Panc1 (cell line): ENCODE data around the gene ELAVL4. TPM values are rescaled to one million over a fixed set of nuclear protein-coding genes. Genes with fewer than 3 reads are reported as not detected.
A peak's percentile ranks its signal among the peaks of the same experiment; 100 is the strongest.

Experiments
- ATAC-seq: fragments of 200-7000 bp; cut with Tn5 transposase; 2 replicates; pipeline ENCODE4 v1.9.1; 2020; ENCODE audit warnings: mild to moderate bottlenecking, moderate library complexity
- BruUV-seq: library from RNA; stranded (reverse); fragments of 400-500 nt; replicated peaks from 2 replicates; lab custom pipeline; 2021; lab: Mats Ljungman, UMichigan
- CTCF ChIA-PET: fragments of 300-600 bp; sonication (Branson Sonifier 250); formaldehyde crosslinking; loops from one replicate; lab custom pipeline; 2022; ENCODE audit warnings: antibody characterized with exemption; lab: Charles Lee
- POLR2A ChIA-PET: fragments of 300-600 bp; sonication (Branson Sonifier 250); formaldehyde crosslinking; loops from one replicate; lab custom pipeline; 2022; ENCODE audit warnings: antibody characterized with exemption; lab: Charles Lee
- DNase-seq: peaks from one replicate; pipeline ENCODE4 v3.0.0-alpha.2; 2010; ENCODE audit warnings: low read depth, low spot score
- H3K27ac ChIP-seq: 2 replicates; pipeline ENCODE4 v1.5.1; 2011; ENCODE audit warnings: mild to moderate bottlenecking, low read length, inconsistent platforms
- H3K27me3 ChIP-seq: fragments of 200-500 bp; sonication (Bioruptor generic); 2 replicates; pipeline ENCODE4 v1.6.0; 2014; ENCODE audit warnings: low read length, inconsistent platforms; ENCODE audit not compliant: control insufficient read depth, insufficient read depth
- H3K36me3 ChIP-seq: fragments of 200-500 bp; sonication (Bioruptor generic); 2 replicates; pipeline ENCODE4 v1.5.1; 2014; ENCODE audit warnings: inconsistent platforms, mild to moderate bottlenecking, low read length, moderate library complexity; ENCODE audit not compliant: control insufficient read depth, insufficient read depth
- H3K4me1 ChIP-seq: 2 replicates; pipeline ENCODE4 v1.5.1; 2011; ENCODE audit warnings: inconsistent platforms, mild to moderate bottlenecking, low read length, moderate library complexity; ENCODE audit not compliant: control insufficient read depth, insufficient read depth
- H3K4me3 ChIP-seq, 2 experiments: 2 replicates each; pipeline ENCODE4 v1.5.1; 2011 to 2012; ENCODE audit warnings: low read depth in 2 of 2, low read length in 2 of 2, mild to moderate bottlenecking in 2 of 2, inconsistent platforms in 1 of 2, moderate library complexity in 1 of 2
- H3K9me3 ChIP-seq: fragments of 200-500 bp; sonication (Bioruptor generic); 2 replicates; pipeline ENCODE4 v1.5.1; 2014; ENCODE audit warnings: low read depth, mild to moderate bottlenecking, inconsistent platforms, low read length, moderate library complexity; ENCODE audit not compliant: control insufficient read depth, insufficient read depth
- POLR2AphosphoS5 ChIP-seq: IDR thresholded peaks from 2 replicates; pipeline ENCODE4 v1.6.1; 2012; ENCODE audit warnings: mild to moderate bottlenecking, low read depth, low read length, moderate library complexity
- SIN3A ChIP-seq: IDR thresholded peaks from 2 replicates; pipeline ENCODE4 v1.6.1; 2012; ENCODE audit warnings: low read depth, mild to moderate bottlenecking, low read length, moderate library complexity, borderline replicate concordance; ENCODE audit not compliant: insufficient read depth
- TCF7L2 ChIP-seq: IDR thresholded peaks from 2 replicates; pipeline ENCODE4 v1.6.1; 2011; ENCODE audit warnings: mild to moderate bottlenecking, low read depth, low read length, inconsistent platforms
- in situ Hi-C: cut with HindIII; loops from 2 replicates; pipeline ENCODE4 v1.10.0; 2016; ENCODE audit warnings: low sequenced_read_pairs, low pct_unique_long_range_greater_than_20kb
- intact Hi-C: fragments of 100-400 bp; cut with micrococcal nuclease; formaldehyde crosslinking; loops from one replicate; pipeline ENCODE4 v1.10.0; 2022; ENCODE audit not compliant: unreplicated experiment
- total RNA-seq: library from RNA; stranded (reverse); gene quantifications from one replicate; pipeline ENCODE4 v1.2.1, GENCODE V29; 2021; ENCODE audit not compliant: unreplicated experiment
- TF ChIP-seq, protein P1 (sequence below): fragments of 450-650 bp; IDR thresholded peaks from 2 replicates; pipeline ENCODE4 v1.5.1; 2017; ENCODE audit warnings: mild to moderate bottlenecking
- TF ChIP-seq, protein P2 (sequence below), 2 experiments: IDR thresholded peaks; 2 replicates each; pipeline ENCODE4 v1.6.1; 2011 to 2012; ENCODE audit warnings: low read depth in 2 of 2, control low read depth in 1 of 2, low read length in 1 of 2, mild to moderate bottlenecking in 1 of 2, moderate library complexity in 1 of 2; ENCODE audit not compliant: insufficient read depth in 1 of 2

The ELAVL4 gene
- total RNA-seq, 1 experiment from 2014 or later: not detected

DNA sequence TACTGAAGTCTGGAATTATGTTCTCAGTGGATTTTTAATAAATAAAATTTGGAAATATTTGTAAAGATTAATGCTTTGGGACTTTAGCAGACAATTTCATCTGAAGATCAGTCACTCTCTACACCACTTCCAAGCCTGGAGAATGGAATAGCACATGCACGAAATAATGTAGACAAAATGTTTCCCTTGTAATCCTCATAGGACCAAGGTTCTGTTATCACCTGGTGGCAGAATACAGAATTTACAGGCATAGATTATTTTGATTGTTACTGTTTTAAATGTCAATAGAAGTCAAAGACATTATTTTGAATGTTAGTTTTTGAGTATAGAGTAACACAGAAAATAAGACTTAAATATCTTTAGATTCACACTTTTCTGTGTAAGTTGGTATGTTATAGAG is 9.1 kb upstream of the ELAVL4 start:
- BruUV-seq: no TSS peak
- H3K9me3 ChIP-seq: no peaks in the 10 kb centered on the region
- POLR2A ChIA-PET: no interaction called here
- H3K27ac ChIP-seq: no peak overlapping the region
- H3K36me3 ChIP-seq: no peaks in the 10 kb centered on the region
- CTCF ChIA-PET: no interaction called here
- no peak for TF ChIP-seq POLR2AphosphoS5
- TF ChIP-seq, protein P1, sequence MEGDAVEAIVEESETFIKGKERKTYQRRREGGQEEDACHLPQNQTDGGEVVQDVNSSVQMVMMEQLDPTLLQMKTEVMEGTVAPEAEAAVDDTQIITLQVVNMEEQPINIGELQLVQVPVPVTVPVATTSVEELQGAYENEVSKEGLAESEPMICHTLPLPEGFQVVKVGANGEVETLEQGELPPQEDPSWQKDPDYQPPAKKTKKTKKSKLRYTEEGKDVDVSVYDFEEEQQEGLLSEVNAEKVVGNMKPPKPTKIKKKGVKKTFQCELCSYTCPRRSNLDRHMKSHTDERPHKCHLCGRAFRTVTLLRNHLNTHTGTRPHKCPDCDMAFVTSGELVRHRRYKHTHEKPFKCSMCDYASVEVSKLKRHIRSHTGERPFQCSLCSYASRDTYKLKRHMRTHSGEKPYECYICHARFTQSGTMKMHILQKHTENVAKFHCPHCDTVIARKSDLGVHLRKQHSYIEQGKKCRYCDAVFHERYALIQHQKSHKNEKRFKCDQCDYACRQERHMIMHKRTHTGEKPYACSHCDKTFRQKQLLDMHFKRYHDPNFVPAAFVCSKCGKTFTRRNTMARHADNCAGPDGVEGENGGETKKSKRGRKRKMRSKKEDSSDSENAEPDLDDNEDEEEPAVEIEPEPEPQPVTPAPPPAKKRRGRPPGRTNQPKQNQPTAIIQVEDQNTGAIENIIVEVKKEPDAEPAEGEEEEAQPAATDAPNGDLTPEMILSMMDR: peak; percentile 10; the same call in 1 of the 2 replicates
- H3K27me3 ChIP-seq: peaks cover 9% of the 10 kb centered on the region
- no peak for DNase-seq
- no peaks in the 10 kb centered on the region for H3K4me1 ChIP-seq
- no peak overlapping the region for H3K4me3 ChIP-seq
- ATAC-seq: no peak
- intact Hi-C loops (no loop called here), in situ Hi-C loops (no loop called here)

DNA sequence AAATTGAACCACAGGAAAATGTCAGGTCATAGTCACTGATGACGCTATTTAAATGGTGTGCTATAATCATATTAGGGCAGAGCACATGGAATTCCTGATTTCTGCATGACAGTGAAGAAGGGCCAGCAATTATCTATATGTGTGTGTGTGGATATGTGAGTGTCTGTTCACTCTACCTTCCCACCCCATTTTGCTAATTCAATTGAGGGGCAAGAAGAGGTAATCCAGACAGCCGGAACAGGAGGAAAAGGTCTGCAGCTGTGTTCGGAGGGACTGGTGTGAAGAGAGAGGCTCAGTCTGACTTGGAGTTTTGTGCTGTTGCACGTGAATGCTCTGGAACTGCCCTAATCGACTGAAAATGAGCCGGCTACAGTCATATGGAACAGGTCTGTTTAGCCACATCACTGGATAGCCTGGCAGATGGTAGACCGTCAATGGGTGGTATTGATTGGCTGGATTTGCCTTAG is 5.1 kb upstream of the ELAVL4 start:
- ATAC-seq (no peak), DNase-seq (no peak)
- no peak overlapping the region for H3K27ac ChIP-seq
- no peaks in the 10 kb centered on the region for H3K4me1 ChIP-seq
- in situ Hi-C loops (no loop called here), intact Hi-C loops (no loop called here)
- TF ChIP-seq POLR2AphosphoS5 (no peak), TCF7L2 (no peak), SIN3A (no peak)
- TF ChIP-seq, protein P1: no peak
- TF ChIP-seq, protein P2, sequence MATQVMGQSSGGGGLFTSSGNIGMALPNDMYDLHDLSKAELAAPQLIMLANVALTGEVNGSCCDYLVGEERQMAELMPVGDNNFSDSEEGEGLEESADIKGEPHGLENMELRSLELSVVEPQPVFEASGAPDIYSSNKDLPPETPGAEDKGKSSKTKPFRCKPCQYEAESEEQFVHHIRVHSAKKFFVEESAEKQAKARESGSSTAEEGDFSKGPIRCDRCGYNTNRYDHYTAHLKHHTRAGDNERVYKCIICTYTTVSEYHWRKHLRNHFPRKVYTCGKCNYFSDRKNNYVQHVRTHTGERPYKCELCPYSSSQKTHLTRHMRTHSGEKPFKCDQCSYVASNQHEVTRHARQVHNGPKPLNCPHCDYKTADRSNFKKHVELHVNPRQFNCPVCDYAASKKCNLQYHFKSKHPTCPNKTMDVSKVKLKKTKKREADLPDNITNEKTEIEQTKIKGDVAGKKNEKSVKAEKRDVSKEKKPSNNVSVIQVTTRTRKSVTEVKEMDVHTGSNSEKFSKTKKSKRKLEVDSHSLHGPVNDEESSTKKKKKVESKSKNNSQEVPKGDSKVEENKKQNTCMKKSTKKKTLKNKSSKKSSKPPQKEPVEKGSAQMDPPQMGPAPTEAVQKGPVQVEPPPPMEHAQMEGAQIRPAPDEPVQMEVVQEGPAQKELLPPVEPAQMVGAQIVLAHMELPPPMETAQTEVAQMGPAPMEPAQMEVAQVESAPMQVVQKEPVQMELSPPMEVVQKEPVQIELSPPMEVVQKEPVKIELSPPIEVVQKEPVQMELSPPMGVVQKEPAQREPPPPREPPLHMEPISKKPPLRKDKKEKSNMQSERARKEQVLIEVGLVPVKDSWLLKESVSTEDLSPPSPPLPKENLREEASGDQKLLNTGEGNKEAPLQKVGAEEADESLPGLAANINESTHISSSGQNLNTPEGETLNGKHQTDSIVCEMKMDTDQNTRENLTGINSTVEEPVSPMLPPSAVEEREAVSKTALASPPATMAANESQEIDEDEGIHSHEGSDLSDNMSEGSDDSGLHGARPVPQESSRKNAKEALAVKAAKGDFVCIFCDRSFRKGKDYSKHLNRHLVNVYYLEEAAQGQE (IDR thresholded peaks at IDR 0.05; ENCODE audit: insufficient read depth in 1 of 2, low read depth in 2 of 2, low read length in 1 of 2): no peak
- no peak overlapping the region for H3K4me3 ChIP-seq
- H3K27me3 ChIP-seq: peaks cover 20% of the 10 kb centered on the region
- POLR2A ChIA-PET: no interaction called here
- BruUV-seq: no TSS peak
- no peaks in the 10 kb centered on the region for H3K36me3 ChIP-seq
- no peaks in the 10 kb centered on the region for H3K9me3 ChIP-seq
- CTCF ChIA-PET: no interaction called here
